Body of pancreas (tissue), 4 donors: ENCODE results near the gene TMEM212.

Experiments
- POLR2A ChIP-seq, 3 donors: fragments of 450-650 bp; IDR thresholded peaks; one replicate each; pipeline ENCODE4 v1.6.1; 2016; ENCODE audit warnings: antibody characterized with exemption in 3 of 3, mild to moderate bottlenecking in 2 of 3
- TF ChIP-seq, protein P1 (sequence below), 7 experiments: fragments of 450-650 bp in 4 of 7; fragments of 200-600 bp in 3 of 7; sonication (generic) in 3 of 7; IDR thresholded peaks; one replicate each; pipeline ENCODE4 v1.5.1; 2016 to 2019; ENCODE audit warnings: antibody characterized with exemption in 7 of 7

- peak; percentile 70 to 81 (median 78) for TF ChIP-seq POLR2A (IDR thresholded peaks at IDR 0.05)
- TF ChIP-seq, protein P1, sequence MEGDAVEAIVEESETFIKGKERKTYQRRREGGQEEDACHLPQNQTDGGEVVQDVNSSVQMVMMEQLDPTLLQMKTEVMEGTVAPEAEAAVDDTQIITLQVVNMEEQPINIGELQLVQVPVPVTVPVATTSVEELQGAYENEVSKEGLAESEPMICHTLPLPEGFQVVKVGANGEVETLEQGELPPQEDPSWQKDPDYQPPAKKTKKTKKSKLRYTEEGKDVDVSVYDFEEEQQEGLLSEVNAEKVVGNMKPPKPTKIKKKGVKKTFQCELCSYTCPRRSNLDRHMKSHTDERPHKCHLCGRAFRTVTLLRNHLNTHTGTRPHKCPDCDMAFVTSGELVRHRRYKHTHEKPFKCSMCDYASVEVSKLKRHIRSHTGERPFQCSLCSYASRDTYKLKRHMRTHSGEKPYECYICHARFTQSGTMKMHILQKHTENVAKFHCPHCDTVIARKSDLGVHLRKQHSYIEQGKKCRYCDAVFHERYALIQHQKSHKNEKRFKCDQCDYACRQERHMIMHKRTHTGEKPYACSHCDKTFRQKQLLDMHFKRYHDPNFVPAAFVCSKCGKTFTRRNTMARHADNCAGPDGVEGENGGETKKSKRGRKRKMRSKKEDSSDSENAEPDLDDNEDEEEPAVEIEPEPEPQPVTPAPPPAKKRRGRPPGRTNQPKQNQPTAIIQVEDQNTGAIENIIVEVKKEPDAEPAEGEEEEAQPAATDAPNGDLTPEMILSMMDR (IDR thresholded peaks at IDR 0.05): peak in 1 of 7 experiments; percentile 7
These were observed 33.1 kb upstream of the TMEM212 start, which contains the start of gene PLD1 for GRCh38 chr3:171809861-171810628.
